Skeletal muscle cell (primary cell): ENCODE data around the gene LPGAT1.
"Not testable (repeated sequence)": the region's sequence is repeated elsewhere in the genome, so short reads cannot be mapped to it uniquely, and the experiment has no call there.

Experiments
- DNase-seq: peaks from one replicate; pipeline ENCODE4 v3.0.0-alpha.2; 2010; ENCODE audit warnings: low read depth
- H3K4me3 ChIP-seq: 2 replicates; pipeline ENCODE4 v1.5.1; 2011; ENCODE audit warnings: low read depth, mild to moderate bottlenecking, control low read depth, low read length, moderate library complexity

Gene LPGAT1

GRCh38 chr1:211738096-211738690, 92.4 kb downstream of the LPGAT1 start:
- no peak overlapping the region for H3K4me3 ChIP-seq
- DNase-seq: no peak

DNA sequence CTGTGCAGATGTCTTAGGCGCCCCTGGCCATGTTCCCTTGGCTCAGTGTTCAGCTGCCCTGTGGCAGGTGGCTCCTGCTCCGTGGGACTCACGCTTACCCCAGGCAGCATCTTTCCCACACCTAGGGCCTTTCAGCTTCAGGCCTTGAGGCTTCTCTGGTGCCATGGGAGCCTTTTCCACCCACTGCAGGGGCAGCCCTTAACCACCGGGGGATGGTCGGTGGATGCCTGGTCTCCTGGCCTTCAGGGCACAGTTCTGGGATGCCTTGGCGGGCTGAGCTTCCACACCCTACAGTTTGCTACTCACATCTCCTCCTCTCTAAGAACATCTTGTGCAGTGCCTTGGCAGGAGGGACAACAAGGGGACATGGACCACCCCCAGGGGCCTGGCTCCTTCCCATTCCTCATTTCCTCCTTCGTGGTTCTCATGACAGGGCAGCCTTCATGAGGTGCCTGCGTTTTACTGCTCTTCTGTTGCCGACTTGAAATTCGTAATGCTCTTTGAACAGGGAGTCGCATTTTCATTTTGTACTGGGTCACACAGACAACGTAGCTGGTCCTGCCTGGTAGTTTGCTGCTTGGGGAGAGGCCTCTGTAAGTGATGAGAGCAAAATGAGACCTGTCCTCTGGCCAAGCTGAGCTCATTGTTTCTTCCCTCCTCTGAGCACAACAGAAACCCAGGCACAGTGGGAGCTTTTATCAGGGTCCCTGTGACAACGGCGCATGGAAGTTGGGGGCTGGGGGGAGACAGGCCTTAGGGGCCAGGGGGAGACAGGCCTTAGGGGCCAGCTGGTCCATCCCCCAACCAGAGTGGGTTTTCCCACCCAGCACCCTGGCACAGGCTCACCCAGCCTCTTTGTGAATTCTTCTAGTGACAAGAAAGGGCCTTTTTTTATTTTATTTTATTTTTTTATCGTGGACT, 93.2 kb downstream of the LPGAT1 start:
- DNase-seq: no peak
- no peak overlapping the region for H3K4me3 ChIP-seq

DNA sequence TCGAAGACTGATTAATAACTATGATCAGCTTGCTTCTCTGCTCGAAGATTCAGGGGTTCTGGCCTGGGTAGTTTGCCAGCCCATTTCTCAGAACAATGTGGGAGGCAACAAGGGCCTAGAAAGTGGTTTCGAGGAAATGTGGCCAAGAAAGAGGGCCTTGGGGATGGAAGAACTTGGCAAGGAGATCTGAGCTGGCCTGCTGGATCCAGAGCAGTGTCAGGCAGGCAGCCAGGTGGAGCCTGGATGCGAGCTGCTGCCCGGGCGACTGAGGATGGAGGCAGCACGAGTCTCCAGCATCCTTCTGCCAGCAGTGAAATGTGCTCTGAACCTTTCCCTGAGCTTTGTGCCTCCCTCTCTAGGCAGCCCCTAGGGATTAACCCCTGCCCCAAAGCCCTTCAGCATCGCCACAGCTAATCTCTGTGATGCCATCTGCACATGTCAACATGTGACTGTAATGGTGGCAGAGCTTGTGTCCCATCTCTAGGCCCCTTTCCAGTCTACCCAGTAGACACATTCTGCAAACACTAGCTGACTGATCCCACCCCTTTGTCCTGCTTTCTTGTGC, 94.1 kb downstream of the LPGAT1 start:
- DNase-seq: no peak
- H3K4me3 ChIP-seq: no peak overlapping the region

- H3K4me3 ChIP-seq: no peak overlapping the region
- peak; percentile 33 for DNase-seq
Observed at GRCh38 chr1:211735208-211736170, 95.1 kb downstream of the LPGAT1 start.

DNA sequence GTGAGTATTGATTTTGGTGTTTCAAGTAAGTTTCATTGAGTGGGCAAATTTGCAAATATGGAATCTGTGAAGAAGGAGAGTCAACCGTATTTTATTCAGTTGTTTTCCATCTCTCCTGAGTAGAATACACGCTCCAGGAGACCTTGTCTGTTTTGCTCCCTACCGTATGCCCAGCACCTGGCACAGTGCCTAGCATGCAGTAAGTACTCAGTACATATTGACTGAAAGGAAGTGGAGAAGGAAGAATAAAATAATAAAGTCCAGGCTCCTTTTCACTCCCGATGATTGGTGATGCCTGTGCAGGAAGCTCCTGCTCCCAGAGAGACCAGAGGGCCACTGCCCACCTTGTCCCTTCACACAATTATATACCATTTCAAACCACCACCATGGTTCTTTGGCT, 95.8 kb downstream of the LPGAT1 start:
- no peak overlapping the region for H3K4me3 ChIP-seq
- no peak for DNase-seq

GRCh38 chr1:211734359-211734758, 96.2 kb downstream of the LPGAT1 start:
- no peak for DNase-seq

DNA sequence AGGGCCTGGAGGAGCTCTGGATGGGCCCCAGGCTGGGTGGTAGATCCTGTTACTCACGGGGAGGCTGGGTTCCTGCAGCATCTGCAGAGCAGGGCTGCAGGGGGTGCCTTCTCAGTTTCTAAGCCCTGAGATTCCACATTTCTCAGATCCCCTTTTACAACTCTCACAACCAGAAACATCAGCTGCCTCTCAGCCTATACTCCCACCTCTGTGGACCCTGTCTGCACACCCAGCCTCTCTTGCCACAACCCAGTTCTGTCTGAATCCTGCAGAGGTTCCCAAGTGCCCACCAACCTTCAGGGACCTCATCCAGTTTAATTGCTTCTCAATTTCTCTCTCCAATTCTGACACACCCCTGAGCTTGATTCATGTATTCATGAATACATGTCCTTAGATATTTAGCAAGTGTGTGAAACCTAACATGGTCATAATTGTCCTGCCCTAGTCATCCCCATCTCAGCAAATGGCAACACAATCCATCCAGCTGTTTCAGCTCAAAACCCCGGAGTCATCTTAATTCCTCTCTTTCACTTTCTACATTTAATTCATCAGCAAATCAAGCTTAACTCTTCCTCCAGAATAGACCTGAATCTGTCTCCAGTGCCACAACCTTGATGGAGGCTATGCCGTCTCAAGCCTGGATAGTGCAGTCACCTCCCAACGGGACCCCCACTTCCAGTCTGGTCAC, 98.1 kb downstream of the LPGAT1 start:
- DNase-seq: no peak
- H3K4me3 ChIP-seq: no peak overlapping the region

More at GRCh38 chr1:211734359-211734758, 96.2 kb downstream of the LPGAT1 start:
- no peak overlapping the region for H3K4me3 ChIP-seq

DNA sequence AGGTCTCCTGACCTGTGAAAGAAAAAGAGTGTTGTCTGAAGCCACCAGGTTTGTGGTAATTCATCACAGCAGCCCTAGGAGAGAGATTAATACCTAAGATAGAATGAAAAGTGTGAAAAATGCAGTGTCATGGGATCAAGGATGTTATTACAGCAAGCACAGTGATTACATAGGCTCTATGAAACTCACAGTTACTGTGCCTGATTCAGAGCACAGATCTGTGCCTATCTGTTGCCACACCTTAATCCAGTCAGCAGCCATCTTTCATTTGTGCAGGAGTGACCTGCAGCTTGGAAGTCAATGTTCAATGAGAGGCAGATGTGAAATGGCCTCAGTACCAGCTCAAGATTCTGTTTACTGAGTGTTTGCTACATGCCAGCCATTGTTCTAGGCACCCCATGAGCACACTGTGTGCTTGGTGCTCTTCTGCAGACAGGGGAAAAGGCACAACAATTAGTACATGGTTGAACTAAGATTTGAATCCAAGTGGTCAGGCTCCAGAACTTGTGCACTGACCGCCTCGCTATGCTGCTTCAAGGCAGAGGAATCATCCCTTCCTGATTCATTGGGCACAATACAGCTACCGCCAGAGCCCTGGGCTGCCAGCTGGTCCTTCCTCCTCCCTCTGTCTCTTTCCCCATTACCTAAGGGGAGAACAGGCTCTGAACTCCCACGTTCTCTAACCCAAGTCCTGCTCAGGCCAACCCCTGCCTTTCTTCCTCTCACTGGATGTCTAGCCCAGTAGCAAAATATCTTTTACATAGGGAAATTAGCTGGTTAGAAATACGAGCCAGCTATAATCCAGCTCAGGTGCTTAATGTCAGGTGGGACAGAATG, 98.9 kb downstream of the LPGAT1 start:
- no peak for DNase-seq
- H3K4me3 ChIP-seq: no peak overlapping the region

DNA sequence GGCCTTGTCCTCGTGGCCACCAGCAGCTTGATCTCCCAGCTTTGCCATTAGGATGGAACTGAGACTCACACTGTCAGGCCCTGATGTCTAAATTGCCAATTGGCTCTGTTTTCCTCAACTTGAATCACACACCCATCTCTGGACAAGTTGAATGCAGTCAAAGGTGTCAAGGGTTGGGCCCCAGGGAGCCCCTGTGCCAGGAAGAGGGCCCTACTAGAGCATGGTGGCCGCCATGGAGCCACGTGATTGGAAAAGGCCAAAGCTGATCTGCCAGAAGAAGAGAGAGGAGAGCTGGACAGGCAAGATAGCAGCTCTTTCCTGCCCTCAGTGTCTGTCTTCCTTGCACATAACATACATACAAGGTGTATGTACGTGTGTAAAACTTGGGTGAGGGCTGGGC, 100.2 kb downstream of the LPGAT1 start:
- no peak overlapping the region for H3K4me3 ChIP-seq
- DNase-seq: no peak

GRCh38 chr1:211729238-211729637, 101.3 kb downstream of the LPGAT1 start:
- H3K4me3 ChIP-seq: no peak overlapping the region
- DNase-seq: no peak

DNA sequence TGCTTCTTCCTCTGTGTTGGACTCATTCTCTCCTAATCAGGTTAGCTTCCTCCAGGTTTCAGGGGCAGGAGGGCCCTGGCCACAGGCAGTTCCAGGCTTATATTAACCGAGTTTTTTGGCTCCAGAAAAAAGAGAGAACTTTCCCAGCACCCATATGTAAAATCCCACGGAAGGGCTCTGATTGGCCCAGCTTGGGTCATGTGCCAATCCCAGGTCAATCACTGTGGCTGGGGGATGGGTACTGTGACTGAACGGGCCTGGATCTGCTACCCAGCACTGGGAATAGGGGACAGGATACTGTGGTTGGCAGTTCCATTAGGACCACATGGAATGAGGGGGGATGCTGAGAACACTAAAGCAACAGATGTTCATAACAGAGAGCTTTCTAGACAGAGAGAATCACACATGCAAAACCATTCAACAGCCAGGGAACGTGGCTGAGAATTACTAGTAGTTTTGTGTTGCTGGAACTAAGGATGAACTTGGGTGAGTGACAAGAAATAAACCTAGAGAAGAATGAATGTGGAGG, 104.0 kb downstream of the LPGAT1 start:
- DNase-seq: no peak
- no peak overlapping the region for H3K4me3 ChIP-seq

DNA sequence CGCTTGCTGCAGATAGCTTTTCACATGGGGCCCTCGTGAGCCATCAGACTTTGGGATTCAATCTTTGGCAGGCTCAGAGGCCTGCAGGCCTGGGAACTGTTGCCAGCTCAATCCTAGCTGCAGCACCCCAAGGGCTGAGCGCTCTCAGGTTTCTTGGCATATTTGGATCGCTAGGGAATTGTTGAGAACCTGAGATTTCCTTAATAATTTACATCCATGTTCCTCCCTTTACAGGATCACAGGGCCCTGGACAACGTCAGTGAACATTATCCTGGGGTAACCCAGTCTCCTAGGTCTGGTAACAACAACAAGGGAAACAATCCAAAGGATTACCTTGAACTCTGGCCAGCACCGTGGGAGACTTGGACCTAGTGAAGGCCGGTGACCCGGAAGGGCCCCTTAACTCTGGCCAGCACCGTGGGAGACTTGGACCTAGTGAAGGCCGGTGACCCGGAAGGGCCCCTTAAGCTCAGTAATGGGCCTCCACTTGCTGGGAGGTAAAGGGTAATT, 105.8 kb downstream of the LPGAT1 start:
- DNase-seq: peak; percentile 35
- H3K4me3 ChIP-seq: no peak overlapping the region

GRCh38 chr1:211723273-211723672, 107.3 kb downstream of the LPGAT1 start:
- no peak for DNase-seq
- H3K4me3 ChIP-seq: no peak overlapping the region

GRCh38 chr1:211722277-211723175, 108.0 kb downstream of the LPGAT1 start:
- H3K4me3 ChIP-seq: no peak overlapping the region
- no peak for DNase-seq

- DNase-seq, H3K4me3 ChIP-seq: not testable (repeated sequence)
Observed at GRCh38 chr1:211716555-211716954, 114.0 kb downstream of the LPGAT1 start.

GRCh38 chr1:211715971-211716370, 114.6 kb downstream of the LPGAT1 start:
- no peak overlapping the region for H3K4me3 ChIP-seq
- no peak for DNase-seq

GRCh38 chr1:211714154-211714553, 116.4 kb downstream of the LPGAT1 start:
- H3K4me3 ChIP-seq: no peak overlapping the region
- no peak for DNase-seq
